BLaER1 treated with 17β-estradiol and CSF1 and Interleukin-3, amounts not matched to agents 10 nM and 100 nM (cell line): ENCODE measurements around the gene THOP1.
"Not testable (repeated sequence)": the region's sequence is repeated elsewhere in the genome, so short reads cannot be mapped to it uniquely, and the experiment has no call there.

Source experiments
- H3K27ac ChIP-seq, 11 experiments: shearing (Covaris generic); formaldehyde crosslinking; 2 replicates each; pipeline ENCODE4 v1.8.1; 2022
- H3K27me3 ChIP-seq, 11 experiments: shearing (Covaris generic); formaldehyde crosslinking; 2 replicates each; pipeline ENCODE4 v1.8.1; 2022
- H3K36me3 ChIP-seq, 11 experiments: shearing (Covaris generic); formaldehyde crosslinking; 2 replicates each; pipeline ENCODE4 v1.8.1; 2022
- H3K4me1 ChIP-seq, 10 experiments: shearing (Covaris generic); formaldehyde crosslinking; 2 replicates each; pipeline ENCODE4 v1.8.1; 2022
- H3K4me2 ChIP-seq, 11 experiments: shearing (Covaris generic); formaldehyde crosslinking; 2 replicates each; pipeline ENCODE4 v1.8.1; 2022
- H3K4me3 ChIP-seq, 10 experiments: shearing (Covaris generic); formaldehyde crosslinking; 2 replicates each; pipeline ENCODE4 v1.8.1; 2022
- H3K9ac ChIP-seq, 11 experiments: shearing (Covaris generic); formaldehyde crosslinking; 2 replicates each; pipeline ENCODE4 v1.8.1; 2022
- H3K9me3 ChIP-seq, 11 experiments: shearing (Covaris generic); formaldehyde crosslinking; replicated peaks in 1 of 11; 2 replicates each; pipeline ENCODE4 v1.8.1; 2022
- H4K20me1 ChIP-seq, 11 experiments: shearing (Covaris generic); formaldehyde crosslinking; 2 replicates each; pipeline ENCODE4 v1.8.1; 2022
- Cebpa-rat ChIP-seq, 11 experiments: shearing (Covaris generic); IDR thresholded peaks; 2 replicates each; pipeline ENCODE4 v1.8.1; 2022

The THOP1 gene

DNA sequence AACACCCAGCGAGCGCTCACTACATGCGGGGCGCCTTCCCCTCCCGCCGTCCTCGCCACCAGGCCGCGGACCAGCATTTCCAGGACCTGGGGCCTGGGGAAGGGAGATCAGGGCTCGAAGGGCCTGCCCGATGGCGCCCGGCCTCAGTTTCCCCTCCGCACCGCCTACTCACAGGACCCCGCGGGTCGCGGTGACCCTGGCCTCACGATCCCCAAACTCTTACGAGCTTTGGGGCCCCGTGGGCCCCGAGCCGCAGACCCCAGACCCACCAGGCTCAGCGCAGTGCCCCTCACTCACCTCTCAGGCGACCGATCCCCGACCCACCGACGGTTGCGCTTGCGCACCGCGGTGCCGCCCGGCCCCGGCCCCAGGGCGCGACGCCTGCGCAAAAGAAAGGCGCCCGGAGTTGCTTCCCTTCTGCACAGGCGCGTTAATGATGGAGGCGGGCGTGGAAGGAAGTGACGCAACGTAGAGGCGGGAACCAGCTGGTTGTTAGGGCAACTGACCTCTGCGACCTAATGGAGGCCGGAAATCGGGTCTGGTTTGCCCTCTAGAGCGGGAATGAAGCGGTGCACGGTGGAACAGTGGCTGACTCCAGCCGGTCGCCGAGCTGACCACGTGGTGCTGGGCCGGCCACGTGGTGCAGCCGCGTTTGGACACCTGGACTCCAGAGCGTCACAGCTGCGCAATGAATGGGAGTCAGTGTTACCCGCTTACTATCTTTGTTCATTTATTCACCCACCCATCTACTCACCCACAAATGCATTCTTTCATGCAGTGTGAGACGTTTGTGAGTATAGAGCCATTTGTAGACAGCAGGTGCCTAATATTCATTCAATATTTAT, 2.1 kb upstream of the THOP1 start, which contains the start of gene SGTA:
Gene SGTA, minus strand, starts transcription at position 338 of the 845 bp plus-strand sequence. CDS start 14,205 bp downstream, outside the sequence.
- Histone ChIP-seq H3K4me1 (peaks cover 63 to 84% (median 78%) of the 10 kb centered on the region in 10 experiments), H3K4me2 (peak within 1 kb of the TSS; percentile 89 to 98 (median 95)), H3K27ac (peak within 1 kb of the TSS; percentile 92 to 99 (median 95)), H3K27me3 (no peaks in the 10 kb centered on the region), H3K9ac (peak within 1 kb of the TSS; percentile 92 to 100 (median 97)), H4K20me1 (peaks cover 37 to 70% (median 55%) of the 10 kb centered on the region in 11 experiments; a peak in 21 of 22 replicates), H3K9me3 (no peaks in the 10 kb centered on the region), H3K4me3 (peak within 1 kb of the TSS; percentile 86 to 100 (median 98)), H3K36me3 (peaks cover 0 to 48% (median 36%) of the 10 kb centered on the region in 11 experiments; a peak in 21 of 22 replicates)
- TF ChIP-seq Cebpa-rat (IDR thresholded peaks at IDR 0.05): peak in 4 of 11 experiments; percentile 10 to 47 (median 26); a peak in 2 of 22 replicates

- peak overlapping the region in 9 of 10 experiments; percentile 20 to 100 (median 97); a peak in 14 of 20 replicates for H3K4me3 ChIP-seq
- H4K20me1 ChIP-seq: peaks cover 32 to 70% (median 55%) of the 10 kb centered on the region in 11 experiments; a peak in 21 of 22 replicates
- TF ChIP-seq Cebpa-rat (IDR thresholded peaks at IDR 0.05): peak in 1 of 11 experiments; percentile 2; a peak in 1 of 22 replicates
- H3K27me3 ChIP-seq: no peaks in the 10 kb centered on the region
- peaks cover 0 to 51% (median 40%) of the 10 kb centered on the region in 11 experiments; a peak in 20 of 22 replicates for H3K36me3 ChIP-seq
- H3K9ac ChIP-seq: peak overlapping the region in 8 of 11 experiments; percentile 94 to 99 (median 96); a peak in 15 of 22 replicates
- peaks cover 61 to 84% (median 80%) of the 10 kb centered on the region in 10 experiments for H3K4me1 ChIP-seq
- H3K4me2 ChIP-seq: peak overlapping the region; percentile 70 to 93 (median 82)
- H3K9me3 ChIP-seq: no peaks in the 10 kb centered on the region
- peak overlapping the region in 10 of 11 experiments; percentile 24 to 99 (median 94); a peak in 19 of 22 replicates for H3K27ac ChIP-seq
These were observed 1.5 kb upstream of the THOP1 start for GRCh38 chr19:2783781-2784145.

GRCh38 chr19:2787115-2787514, 1.8 kb downstream of the THOP1 start:
- H3K4me2 ChIP-seq: peak overlapping the region in 10 of 11 experiments; percentile 80 to 99 (median 95); a peak in 20 of 22 replicates
- peak overlapping the region in 3 of 10 experiments; percentile 89 to 91 (median 90); a peak in 2 of 20 replicates for H3K4me3 ChIP-seq
- peaks cover 18 to 56% (median 46%) of the 10 kb centered on the region in 11 experiments for H3K36me3 ChIP-seq

GRCh38 chr19:2788237-2788636, 2.9 kb downstream of the THOP1 start:
- no peaks in the 10 kb centered on the region for H3K9me3 ChIP-seq
- no peak overlapping the region for H3K4me3 ChIP-seq
- H3K9ac ChIP-seq: peak overlapping the region in 6 of 11 experiments; percentile 8 to 96 (median 37); a peak in 5 of 22 replicates
- H3K27ac ChIP-seq: no peak overlapping the region
- peak overlapping the region in 6 of 11 experiments; percentile 1 to 99 (median 86); a peak in 6 of 22 replicates for H3K4me2 ChIP-seq
- H4K20me1 ChIP-seq: peaks cover 0 to 66% (median 53%) of the 10 kb centered on the region in 11 experiments; a peak in 16 of 22 replicates
- H3K27me3 ChIP-seq: no peaks in the 10 kb centered on the region
- no peak for TF ChIP-seq Cebpa-rat (IDR thresholded peaks at IDR 0.05)
- peaks cover 33 to 71% (median 57%) of the 10 kb centered on the region in 10 experiments for H3K4me1 ChIP-seq
- peaks cover 18 to 66% (median 56%) of the 10 kb centered on the region in 11 experiments for H3K36me3 ChIP-seq

More at GRCh38 chr19:2787115-2787514, 1.8 kb downstream of the THOP1 start:
- H3K9me3 ChIP-seq: no peaks in the 10 kb centered on the region
- H3K9ac ChIP-seq: peak overlapping the region in 10 of 11 experiments; percentile 17 to 96 (median 48); a peak in 17 of 22 replicates
- H4K20me1 ChIP-seq: peaks cover 1 to 67% (median 55%) of the 10 kb centered on the region in 11 experiments; a peak in 19 of 22 replicates
- H3K27me3 ChIP-seq: no peaks in the 10 kb centered on the region
- H3K27ac ChIP-seq: peak overlapping the region in 2 of 11 experiments; percentile 4 to 20; a peak in 2 of 22 replicates
- peaks cover 36 to 70% (median 60%) of the 10 kb centered on the region in 10 experiments for H3K4me1 ChIP-seq
- no peak for TF ChIP-seq Cebpa-rat (IDR thresholded peaks at IDR 0.05)

- no peak overlapping the region for H3K4me2 ChIP-seq
- no peaks in the 10 kb centered on the region for H3K9me3 ChIP-seq
- H3K9ac ChIP-seq: peak overlapping the region in 1 of 11 experiments; percentile 35; a peak in 1 of 22 replicates
- no peak overlapping the region; a peak in 2 of 22 replicates for H3K27ac ChIP-seq
- no peak for TF ChIP-seq Cebpa-rat (IDR thresholded peaks at IDR 0.05)
- H3K4me3 ChIP-seq: no peak overlapping the region
- H3K27me3 ChIP-seq: no peaks in the 10 kb centered on the region
- peaks cover 36 to 86% (median 76%) of the 10 kb centered on the region in 11 experiments for H3K36me3 ChIP-seq
- H3K4me1 ChIP-seq: peaks cover 18 to 58% (median 39%) of the 10 kb centered on the region in 10 experiments
- peaks cover 0 to 72% (median 53%) of the 10 kb centered on the region in 11 experiments; a peak in 16 of 22 replicates for H4K20me1 ChIP-seq
These were observed 4.9 kb downstream of the THOP1 start for GRCh38 chr19:2790194-2790556.

DNA sequence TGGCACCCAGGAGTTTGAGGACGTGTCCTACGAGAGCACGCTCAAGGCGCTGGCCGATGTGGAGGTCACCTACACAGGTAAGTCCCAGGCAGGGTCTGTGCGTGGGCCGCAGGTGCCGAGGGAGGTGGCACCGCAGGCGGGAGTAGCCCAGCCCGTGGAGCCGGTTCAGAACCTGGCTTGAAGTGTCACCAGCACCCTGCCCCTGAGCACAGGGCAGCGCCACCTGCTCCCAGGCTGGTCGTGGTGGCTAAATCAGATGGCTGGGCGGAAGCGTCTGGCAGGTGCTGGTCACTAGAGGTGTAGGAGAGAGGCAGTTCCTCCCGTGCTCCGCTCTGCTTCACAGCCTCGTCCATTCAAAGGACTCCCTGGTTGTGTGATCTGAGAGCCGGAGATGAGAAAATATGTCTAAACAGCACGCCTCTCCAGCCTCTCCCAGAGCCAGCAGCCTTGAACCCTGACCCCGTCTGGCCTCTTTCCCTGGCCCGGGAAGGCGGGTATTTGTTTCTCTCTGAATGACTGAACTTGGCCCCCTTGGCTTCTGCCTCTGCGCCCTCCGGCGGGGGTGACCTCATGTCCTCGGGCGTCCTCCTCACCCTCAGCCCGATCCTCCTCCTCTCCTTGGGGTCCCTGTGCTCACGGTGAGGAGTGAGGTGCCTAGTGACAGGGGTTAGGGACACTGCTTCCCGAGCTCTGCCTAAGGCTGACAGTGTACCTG, 5.4 kb downstream of the THOP1 start:
- H3K4me1 ChIP-seq: peaks cover 18 to 58% (median 39%) of the 10 kb centered on the region in 10 experiments

GRCh38 chr19:2791440-2791839, 6.1 kb downstream of the THOP1 start:
- peak overlapping the region in 1 of 11 experiments; percentile 22; a peak in 2 of 22 replicates for H3K27ac ChIP-seq
- H3K9ac ChIP-seq: peak overlapping the region in 6 of 11 experiments; percentile 4 to 35 (median 32); a peak in 5 of 22 replicates
- H3K4me1 ChIP-seq: peaks cover 13 to 53% (median 34%) of the 10 kb centered on the region in 10 experiments
- no peak for TF ChIP-seq Cebpa-rat (IDR thresholded peaks at IDR 0.05)
- no peak overlapping the region for H3K4me2 ChIP-seq
- H3K36me3 ChIP-seq: peaks cover 48 to 98% (median 88%) of the 10 kb centered on the region in 11 experiments
- H3K27me3 ChIP-seq: no peaks in the 10 kb centered on the region
- H4K20me1 ChIP-seq: peaks cover 0 to 82% (median 57%) of the 10 kb centered on the region in 11 experiments; a peak in 16 of 22 replicates
- no peak overlapping the region for H3K4me3 ChIP-seq
- no peaks in the 10 kb centered on the region for H3K9me3 ChIP-seq

More for the DNA sequence above, 5.4 kb downstream of the THOP1 start:
- Histone ChIP-seq H3K4me3 (no peak overlapping the region), H3K4me2 (no peak overlapping the region), H3K9me3 (no peaks in the 10 kb centered on the region), H3K27ac (no peak overlapping the region; a peak in 1 of 22 replicates), H3K36me3 (peaks cover 41 to 91% (median 81%) of the 10 kb centered on the region in 11 experiments), H4K20me1 (peaks cover 0 to 75% (median 53%) of the 10 kb centered on the region in 11 experiments; a peak in 16 of 22 replicates), H3K27me3 (no peaks in the 10 kb centered on the region), H3K9ac (peak overlapping the region in 4 of 11 experiments; percentile 29 to 35 (median 32); a peak in 4 of 22 replicates)
- no peak for TF ChIP-seq Cebpa-rat (IDR thresholded peaks at IDR 0.05)

DNA sequence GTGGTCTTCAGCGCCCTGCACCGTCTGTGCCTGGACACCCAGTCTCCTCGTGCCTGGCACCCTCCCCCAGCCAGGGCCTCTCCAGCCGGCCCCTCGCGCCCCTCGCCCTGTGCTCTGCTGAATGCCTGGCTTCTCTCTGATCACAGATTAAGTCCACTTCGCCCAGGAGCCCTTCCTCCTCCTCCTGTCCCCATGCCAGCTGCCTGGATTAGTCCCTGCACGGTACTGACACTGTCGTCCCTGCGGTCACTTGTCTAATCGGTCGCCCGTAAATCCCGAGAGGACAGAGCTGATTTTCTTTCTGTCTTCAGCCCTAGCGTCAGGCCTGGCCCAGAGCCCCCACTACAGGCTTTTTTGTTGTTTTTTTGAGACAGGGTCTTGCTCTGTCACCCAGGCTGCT, 6.6 kb downstream of the THOP1 start:
- Histone ChIP-seq H3K27ac (peak overlapping the region in 1 of 11 experiments; percentile 22; a peak in 2 of 22 replicates), H3K4me3 (no peak overlapping the region), H3K9me3 (no peaks in the 10 kb centered on the region), H4K20me1 (peaks cover 0 to 85% (median 61%) of the 10 kb centered on the region in 11 experiments; a peak in 16 of 22 replicates), H3K4me2 (no peak overlapping the region), H3K9ac (peak overlapping the region in 5 of 11 experiments; percentile 4 to 35 (median 17); a peak in 4 of 22 replicates), H3K27me3 (no peaks in the 10 kb centered on the region), H3K4me1 (peaks cover 9 to 49% (median 30%) of the 10 kb centered on the region in 10 experiments; a peak in 19 of 20 replicates), H3K36me3 (peaks cover 52 to 99% (median 93%) of the 10 kb centered on the region in 11 experiments)
- no peak for TF ChIP-seq Cebpa-rat (IDR thresholded peaks at IDR 0.05)

DNA sequence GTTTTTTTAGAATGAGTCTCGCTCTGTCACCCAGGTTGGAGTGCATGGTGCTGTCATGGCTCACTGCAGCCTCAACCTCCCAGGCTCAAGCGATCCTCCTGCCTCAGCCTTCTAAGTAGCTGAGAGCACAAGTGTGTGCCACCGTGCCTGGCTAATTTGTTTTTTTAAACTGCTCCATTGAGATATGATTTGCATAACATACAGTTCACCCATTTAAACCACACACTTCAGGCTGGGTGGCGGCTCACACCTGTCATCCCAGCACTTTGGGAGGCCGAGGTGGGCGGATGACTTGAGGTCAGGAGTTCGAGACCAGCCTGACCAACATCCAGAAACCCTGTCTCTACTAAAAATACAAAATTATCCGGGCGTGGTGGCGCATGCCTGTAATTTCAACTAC, 7.4 kb downstream of the THOP1 start:
- H3K9ac ChIP-seq, H3K27ac ChIP-seq, H3K4me3 ChIP-seq, H3K27me3 ChIP-seq, H3K9me3 ChIP-seq, H3K4me2 ChIP-seq: not testable (repeated sequence)
- peaks cover 0 to 85% (median 62%) of the 10 kb centered on the region in 11 experiments; a peak in 16 of 22 replicates for H4K20me1 ChIP-seq
- H3K4me1 ChIP-seq: peaks cover 8 to 47% (median 27%) of the 10 kb centered on the region in 10 experiments; a peak in 19 of 20 replicates
- H3K36me3 ChIP-seq: peaks cover 60 to 100% (median 96%) of the 10 kb centered on the region in 11 experiments
